ENCODE measurements around the gene ZNRF3.

The ZNRF3 gene

GRCh38 chr22:28911304-28911690 lies 27.9 kb downstream of the ZNRF3 start:
- no peak for TF ChIP-seq POU6F1 (CRISPR knock-in tag; IDR thresholded peaks at IDR 0.05; ENCODE audit: borderline replicate concordance, low read depth)
- TF ChIP-seq TCF4 (CRISPR knock-in tag; IDR thresholded peaks at IDR 0.05; ENCODE audit: borderline replicate concordance) = no peak
- TF ChIP-seq RARB (CRISPR knock-in tag; IDR thresholded peaks at IDR 0.05) = no peak
- no peak for TF ChIP-seq BACH2 (CRISPR knock-in tag; IDR thresholded peaks at IDR 0.05; ENCODE audit: borderline replicate concordance)
- no peak for TF ChIP-seq ZFP30 (CRISPR knock-in tag; IDR thresholded peaks at IDR 0.05)
- TF ChIP-seq SNAI2 (CRISPR knock-in tag; IDR thresholded peaks at IDR 0.05) = no peak
- TF ChIP-seq ZFP3 (CRISPR knock-in tag; IDR thresholded peaks at IDR 0.05) = no peak
- no peak for TF ChIP-seq ESRRG (CRISPR knock-in tag; IDR thresholded peaks at IDR 0.05)
- TF ChIP-seq OSR1 (CRISPR knock-in tag; IDR thresholded peaks at IDR 0.05) = no peak
- no peak for TF ChIP-seq ZNF8 (CRISPR knock-in tag; IDR thresholded peaks at IDR 0.05)
- no peak for TF ChIP-seq ARNTL (CRISPR knock-in tag; IDR thresholded peaks at IDR 0.05; ENCODE audit: borderline replicate concordance, low read depth)
- TF ChIP-seq CSDC2 (CRISPR knock-in tag; IDR thresholded peaks at IDR 0.05) = no peak
- no peak for ATAC-seq

GRCh38 chr22:28911777-28912669 lies 28.7 kb downstream of the ZNRF3 start:
- ATAC-seq = peak; percentile 31; the same call in 2 of the 3 replicates

GRCh38 chr22:28914201-28914600 lies 30.8 kb downstream of the ZNRF3 start:
- no peak for ATAC-seq
- TF ChIP-seq CSRNP3 (CRISPR knock-in tag; IDR thresholded peaks at IDR 0.05) = no peak
- no peak for TF ChIP-seq ZFP3 (CRISPR knock-in tag; IDR thresholded peaks at IDR 0.05)
- no peak for TF ChIP-seq CREB5 (CRISPR knock-in tag; IDR thresholded peaks at IDR 0.05; ENCODE audit: low read depth)
- no peak for TF ChIP-seq ARNTL (CRISPR knock-in tag; IDR thresholded peaks at IDR 0.05; ENCODE audit: borderline replicate concordance, low read depth)
- no peak for TF ChIP-seq ZC3H10 (CRISPR knock-in tag; IDR thresholded peaks at IDR 0.05)
- no peak for TF ChIP-seq PATZ1 (CRISPR knock-in tag; IDR thresholded peaks at IDR 0.05; ENCODE audit: borderline replicate concordance)
- TF ChIP-seq ESRRG (CRISPR knock-in tag; IDR thresholded peaks at IDR 0.05) = no peak
- TF ChIP-seq ISL1 (CRISPR knock-in tag; IDR thresholded peaks at IDR 0.05) = no peak
- TF ChIP-seq TOX (CRISPR knock-in tag; IDR thresholded peaks at IDR 0.05; ENCODE audit: borderline replicate concordance) = no peak
- no peak for TF ChIP-seq ZNF8 (CRISPR knock-in tag; IDR thresholded peaks at IDR 0.05)

More at GRCh38 chr22:28911777-28912669, 28.7 kb downstream of the ZNRF3 start:
- TF ChIP-seq ZFP30 (CRISPR knock-in tag; IDR thresholded peaks at IDR 0.05) (no peak), ISL1 (CRISPR knock-in tag; IDR thresholded peaks at IDR 0.05) (no peak), TCF4 (CRISPR knock-in tag; IDR thresholded peaks at IDR 0.05; ENCODE audit: borderline replicate concordance) (no peak), SNAI2 (CRISPR knock-in tag; IDR thresholded peaks at IDR 0.05) (no peak), ZFP3 (CRISPR knock-in tag; IDR thresholded peaks at IDR 0.05) (no peak), ZC3H10 (CRISPR knock-in tag; IDR thresholded peaks at IDR 0.05) (no peak), BACH2 (CRISPR knock-in tag; IDR thresholded peaks at IDR 0.05; ENCODE audit: borderline replicate concordance) (no peak), ZNF565 (CRISPR knock-in tag; conservative IDR thresholded peaks at IDR 0.05; ENCODE audit: low read depth) (no peak), PATZ1 (CRISPR knock-in tag; IDR thresholded peaks at IDR 0.05; ENCODE audit: borderline replicate concordance) (no peak), ESRRG (CRISPR knock-in tag; IDR thresholded peaks at IDR 0.05) (no peak)

All from SK-N-SH treated with all-trans-retinoic acid at 6 μM for 48 hours (cell line).